Stimulated activated CD8-positive, alpha-beta memory T cell treated with anti-CD3 and anti-CD28 coated beads, Interleukin-4, amount 100 ng/mL, for 24 hours (primary cell): ENCODE data around the gene MAMDC2.

Source experiments
- DNase-seq: peaks from one replicate; pipeline ENCODE4 v3.0.0-alpha.2; 2020; ENCODE audit warnings: low read depth

The MAMDC2 gene, protein sequence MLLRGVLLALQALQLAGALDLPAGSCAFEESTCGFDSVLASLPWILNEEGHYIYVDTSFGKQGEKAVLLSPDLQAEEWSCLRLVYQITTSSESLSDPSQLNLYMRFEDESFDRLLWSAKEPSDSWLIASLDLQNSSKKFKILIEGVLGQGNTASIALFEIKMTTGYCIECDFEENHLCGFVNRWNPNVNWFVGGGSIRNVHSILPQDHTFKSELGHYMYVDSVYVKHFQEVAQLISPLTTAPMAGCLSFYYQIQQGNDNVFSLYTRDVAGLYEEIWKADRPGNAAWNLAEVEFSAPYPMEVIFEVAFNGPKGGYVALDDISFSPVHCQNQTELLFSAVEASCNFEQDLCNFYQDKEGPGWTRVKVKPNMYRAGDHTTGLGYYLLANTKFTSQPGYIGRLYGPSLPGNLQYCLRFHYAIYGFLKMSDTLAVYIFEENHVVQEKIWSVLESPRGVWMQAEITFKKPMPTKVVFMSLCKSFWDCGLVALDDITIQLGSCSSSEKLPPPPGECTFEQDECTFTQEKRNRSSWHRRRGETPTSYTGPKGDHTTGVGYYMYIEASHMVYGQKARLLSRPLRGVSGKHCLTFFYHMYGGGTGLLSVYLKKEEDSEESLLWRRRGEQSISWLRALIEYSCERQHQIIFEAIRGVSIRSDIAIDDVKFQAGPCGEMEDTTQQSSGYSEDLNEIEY

DNA sequence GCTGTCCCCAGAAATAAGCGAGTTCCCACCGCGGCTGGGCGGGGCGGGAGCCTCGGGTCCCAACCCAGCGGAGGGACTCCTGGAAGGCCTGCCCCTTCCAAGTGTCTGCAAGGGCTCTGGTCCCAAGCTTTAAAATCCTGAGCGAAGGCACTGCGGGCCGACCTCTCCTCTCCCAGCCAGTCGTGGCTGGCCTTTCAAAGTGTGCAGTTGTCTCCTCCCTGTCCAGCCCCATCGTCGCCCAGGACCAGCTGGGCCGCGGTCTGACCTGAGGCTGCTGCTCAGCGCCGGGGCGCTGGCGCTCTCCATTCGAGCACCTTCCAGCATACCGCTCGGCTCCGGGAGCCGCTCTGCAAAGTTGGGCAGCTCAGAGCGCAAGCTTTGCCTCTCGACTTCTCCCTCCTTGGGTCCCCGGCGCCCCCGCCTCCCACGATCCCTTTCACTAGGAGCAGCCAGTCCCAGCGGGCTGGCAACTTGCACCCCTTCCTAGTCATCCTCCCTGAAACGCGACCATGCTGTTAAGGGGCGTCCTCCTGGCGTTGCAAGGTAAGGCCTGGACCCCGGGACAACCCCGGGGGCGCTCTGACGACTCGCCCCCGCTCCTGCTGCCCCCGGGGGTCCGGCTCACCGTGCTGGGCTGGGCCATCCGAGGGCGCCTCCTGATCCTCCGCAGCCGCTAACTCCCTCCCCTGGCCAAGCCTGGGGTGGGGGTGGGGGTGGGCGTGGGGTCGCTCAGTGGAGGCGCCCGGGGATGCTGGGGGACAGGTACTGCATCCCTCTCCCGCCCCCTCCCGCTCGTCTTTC is at the start of gene MAMDC2:
Gene MAMDC2 (plus strand): TSS at position 160 of the 801 bp plus-strand sequence. CDS start 350 bp downstream, at position 510.
- no peak for DNase-seq

DNA sequence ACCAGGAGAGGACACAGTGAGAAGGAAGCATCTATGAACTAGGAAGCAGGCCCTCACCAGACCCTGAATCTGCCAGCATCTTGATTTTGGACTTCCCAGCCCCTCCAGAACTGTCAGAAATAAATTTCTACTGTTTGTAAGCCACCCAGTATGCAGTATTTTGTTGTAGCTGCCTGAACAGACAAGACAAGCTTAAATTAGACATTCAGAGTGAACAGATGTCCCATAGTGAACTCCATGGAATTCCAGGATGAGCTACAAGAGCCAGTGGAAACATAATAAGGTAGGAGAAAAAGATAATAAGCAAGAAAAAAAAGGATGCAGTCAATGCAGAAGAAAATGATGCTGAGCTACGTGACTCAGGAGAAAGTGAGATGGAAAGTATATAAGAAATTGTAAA is 47.8 kb upstream of the MAMDC2 start:
- no peak for DNase-seq

DNA sequence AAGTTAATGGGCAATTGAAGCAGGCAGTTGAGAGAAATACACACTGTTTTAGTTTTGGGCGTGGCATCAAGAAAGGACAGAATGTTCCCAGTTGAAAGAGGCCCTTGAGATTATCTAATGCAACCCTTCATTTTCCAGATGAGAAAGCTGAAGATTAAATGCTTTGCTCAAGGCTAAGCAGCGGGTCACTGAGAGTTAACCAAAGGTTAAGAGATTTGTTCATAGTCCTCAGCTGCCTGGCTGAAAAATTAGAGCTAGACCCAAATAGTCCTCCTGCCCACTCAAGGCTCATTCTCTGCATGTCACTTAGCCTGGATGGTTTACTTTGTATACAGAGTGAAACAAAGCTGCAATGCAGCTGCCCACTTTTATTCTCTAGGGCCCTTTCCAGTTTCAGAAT is 46.7 kb upstream of the MAMDC2 start:
- DNase-seq = no peak

DNA sequence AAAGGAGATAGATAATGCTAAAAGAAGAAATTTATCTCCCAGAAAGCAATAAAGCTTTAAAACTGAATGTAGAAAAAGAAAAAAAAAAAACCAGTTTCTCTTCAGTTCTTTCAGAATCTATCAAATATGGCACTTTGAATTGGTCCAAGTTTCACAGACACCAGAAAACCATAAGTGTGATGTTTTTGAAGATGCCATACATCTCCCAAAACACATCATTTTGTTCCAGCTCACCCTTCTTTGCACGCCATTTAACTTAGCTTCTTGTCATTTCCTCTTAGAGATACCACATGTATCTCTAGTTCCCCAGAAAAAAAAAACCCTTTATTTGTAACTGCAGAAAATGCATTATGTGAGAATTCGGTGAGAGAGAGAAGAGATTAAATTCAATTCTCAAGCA is 46.1 kb upstream of the MAMDC2 start:
- DNase-seq = no peak

DNA sequence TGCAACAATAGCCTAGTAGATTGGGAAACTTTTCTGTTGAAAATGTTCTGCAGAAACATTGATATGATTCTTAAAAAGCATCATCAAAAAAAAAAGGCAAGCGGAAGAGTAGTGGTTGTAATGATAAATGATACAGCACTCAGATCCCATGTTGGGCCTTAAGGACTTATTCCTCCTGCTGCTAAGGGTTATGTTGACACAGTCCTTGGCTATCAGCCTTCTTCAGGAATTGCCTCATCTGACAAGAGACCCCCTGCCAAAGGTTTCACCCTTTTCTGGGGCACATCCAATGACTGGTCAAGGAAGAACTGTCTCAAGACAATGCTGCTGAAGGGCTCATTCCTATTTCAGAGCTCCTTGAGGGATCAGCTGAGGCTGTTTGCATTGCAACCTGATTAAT is 44.3 kb upstream of the MAMDC2 start:
- DNase-seq = no peak

DNA sequence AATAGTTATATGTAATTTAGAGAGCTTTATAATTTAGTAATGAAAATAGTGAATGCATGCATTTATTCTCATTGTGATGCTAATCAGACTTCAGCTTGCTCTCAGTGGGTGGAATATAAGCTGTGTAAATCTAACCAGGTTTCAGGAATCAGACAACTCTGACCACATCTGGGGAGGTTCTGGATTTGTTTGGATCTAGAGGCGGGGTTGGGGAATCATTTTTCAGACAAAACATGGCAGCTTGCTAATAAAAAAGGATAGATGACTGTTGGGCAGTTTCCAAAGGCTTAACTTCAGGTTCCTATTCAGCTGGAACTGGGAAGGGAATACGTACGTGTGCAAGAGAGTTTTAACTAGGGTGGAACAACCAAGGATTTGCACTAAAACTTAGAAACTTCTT is 43.2 kb upstream of the MAMDC2 start:
- DNase-seq = no peak

DNA sequence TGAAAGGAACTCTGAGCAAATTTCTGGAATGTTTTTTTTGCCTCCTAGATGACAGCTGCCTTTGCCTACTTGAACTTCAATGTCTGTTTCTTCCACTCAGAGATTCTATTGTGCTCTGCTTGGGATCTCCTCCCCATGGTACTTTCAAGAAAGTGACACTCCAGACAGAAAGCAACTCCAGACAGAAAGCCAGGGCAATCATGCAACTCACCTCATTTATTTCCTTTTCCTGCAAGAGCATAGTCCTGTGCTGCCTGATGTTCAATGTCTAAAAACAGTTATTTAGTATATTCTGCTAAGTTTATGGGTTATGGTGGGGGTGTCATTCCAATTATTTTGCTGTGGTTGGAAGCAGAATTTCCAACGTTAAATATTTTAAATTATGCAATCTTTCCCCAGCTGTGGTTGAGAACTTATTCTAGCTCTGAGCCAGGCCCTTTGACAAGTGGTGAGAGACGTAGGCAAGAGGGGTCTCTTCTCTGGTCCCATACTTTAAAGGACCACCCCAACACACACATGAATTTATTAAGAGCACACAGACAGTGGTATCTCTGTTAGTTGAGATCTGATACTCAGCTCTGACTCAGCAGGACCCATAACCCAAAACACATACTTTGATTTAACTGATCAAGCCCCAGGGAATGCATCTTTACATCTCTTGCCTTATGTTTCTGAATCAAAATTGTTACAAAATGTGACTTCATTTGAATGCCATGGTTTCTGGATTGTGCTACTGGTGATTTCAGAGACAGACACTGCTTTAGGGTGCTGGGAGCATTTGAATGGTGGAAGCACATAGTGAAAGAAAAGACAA is 39.5 kb upstream of the MAMDC2 start:
- no peak for DNase-seq

DNA sequence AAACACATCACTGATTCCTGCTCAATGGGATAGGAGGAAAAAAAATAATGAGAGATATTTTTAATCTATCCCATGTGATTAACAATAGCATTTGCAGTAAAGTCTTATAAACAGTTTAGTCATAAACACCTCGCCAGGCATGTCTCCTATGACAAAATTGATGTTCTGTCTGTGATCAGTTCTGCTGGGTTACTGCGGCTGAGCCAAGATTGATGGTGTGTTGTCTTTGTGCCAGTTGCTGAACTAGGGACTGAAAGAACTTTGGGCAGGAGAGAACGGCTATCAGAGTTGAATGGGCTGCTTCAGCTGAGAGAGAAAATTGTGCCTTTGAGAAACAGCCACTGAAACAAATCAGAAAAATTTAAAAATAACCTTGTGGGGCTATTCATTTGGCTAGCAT is 37.3 kb upstream of the MAMDC2 start:
- no peak for DNase-seq

DNA sequence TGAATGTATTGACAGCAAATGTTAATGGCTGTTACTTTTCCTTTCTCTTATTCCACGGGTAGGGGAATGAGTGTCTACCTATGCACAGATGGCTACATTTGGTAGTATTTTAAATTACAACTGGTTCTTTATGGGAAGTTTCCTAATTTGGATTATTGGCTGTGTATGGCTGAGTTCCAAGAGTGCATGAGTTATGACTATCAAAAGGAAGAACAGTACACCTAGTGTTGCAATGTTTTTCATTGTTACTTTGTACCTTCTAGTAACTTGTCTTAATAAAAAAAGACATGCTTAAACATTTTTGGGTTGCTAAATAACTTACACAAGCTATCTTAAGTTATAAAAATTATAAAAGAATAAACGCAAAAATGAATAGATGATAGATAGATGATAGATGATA is 35.8 kb upstream of the MAMDC2 start:
- DNase-seq = no peak

DNA sequence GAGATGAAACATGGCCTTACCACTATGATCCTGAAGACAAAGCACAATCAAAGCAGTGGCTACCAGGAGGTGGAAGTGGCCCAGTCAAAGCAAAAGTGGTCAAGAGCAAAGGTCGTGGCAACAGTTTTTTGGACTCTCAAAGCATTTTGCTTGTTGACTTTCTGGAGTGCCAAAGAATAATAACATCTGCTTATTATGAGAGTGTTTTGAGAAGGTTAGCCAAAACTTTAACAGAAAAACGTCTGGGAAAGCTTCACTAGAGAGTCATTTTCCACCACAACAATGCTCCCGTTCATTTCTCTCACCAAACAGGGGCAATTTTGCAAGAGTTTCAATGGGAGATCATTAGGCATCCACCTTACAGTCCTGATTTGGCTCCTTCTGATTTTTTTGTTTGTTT is 33.6 kb upstream of the MAMDC2 start:
- no peak for DNase-seq

DNA sequence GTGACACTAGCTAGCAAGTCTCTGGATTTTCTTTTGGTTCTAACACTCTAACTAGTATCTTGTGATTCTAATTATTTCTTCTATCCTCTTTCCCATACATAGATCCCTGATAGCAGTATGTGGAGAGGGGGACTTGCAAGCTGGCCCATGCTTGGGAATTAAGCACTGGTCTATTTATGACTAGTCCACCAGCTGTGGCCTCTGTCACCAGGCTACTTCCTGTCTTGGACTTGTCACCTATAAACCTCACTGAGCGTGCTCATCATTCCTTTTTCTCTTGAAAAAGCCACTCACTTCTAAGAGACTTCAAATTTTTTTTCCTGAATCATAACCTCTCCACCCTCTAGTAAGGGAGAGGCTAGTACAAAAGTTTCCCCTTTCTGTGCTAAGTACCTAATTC is 32.3 kb upstream of the MAMDC2 start:
- no peak for DNase-seq

DNA sequence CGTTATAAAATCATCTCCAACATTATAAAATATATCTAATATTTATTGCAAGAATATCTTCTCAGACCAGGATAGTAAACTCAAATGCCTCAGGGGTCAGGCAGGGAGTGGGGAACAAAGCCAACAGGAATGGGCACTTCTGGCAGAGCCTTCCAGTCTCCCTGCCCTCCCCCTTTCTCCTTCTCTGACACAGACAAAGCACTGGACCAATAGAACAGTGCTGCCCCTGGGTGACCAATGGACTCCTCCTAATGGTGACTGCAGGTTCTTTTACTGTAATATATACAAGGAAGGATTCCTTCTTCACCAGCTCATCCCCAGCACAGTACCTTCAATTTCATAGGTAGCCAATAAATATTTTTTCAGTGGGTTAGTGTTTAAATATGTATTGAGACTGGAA is 31.1 kb upstream of the MAMDC2 start:
- DNase-seq = no peak

DNA sequence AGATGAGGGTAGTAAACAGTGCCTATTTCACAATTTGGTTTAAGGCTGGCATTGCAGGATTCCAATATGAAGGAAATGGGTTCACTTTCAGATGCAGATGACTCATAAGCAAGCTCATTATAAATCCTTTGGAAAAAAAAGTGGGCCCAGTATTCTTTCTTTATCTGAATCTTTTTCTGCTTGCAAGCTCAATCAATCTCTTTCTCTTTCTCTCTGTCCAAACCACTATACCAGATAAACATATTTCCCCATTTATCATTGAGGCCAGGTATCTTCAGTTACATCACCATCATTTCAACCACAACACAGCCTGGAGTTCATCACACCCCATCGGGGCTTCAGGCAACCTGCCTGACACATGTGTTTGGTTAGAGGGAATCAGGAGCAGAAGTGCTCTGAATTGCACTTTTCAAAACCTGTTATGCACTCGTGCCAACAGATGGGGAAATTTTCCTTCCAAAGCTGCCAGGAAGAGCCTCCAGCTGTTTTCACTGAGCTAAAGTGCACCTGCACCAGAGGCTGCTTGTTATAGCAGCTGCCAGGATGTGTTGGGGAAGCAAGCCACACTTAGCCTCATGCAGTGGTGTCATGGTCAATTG is 30.0 kb upstream of the MAMDC2 start:
- DNase-seq = no peak

DNA sequence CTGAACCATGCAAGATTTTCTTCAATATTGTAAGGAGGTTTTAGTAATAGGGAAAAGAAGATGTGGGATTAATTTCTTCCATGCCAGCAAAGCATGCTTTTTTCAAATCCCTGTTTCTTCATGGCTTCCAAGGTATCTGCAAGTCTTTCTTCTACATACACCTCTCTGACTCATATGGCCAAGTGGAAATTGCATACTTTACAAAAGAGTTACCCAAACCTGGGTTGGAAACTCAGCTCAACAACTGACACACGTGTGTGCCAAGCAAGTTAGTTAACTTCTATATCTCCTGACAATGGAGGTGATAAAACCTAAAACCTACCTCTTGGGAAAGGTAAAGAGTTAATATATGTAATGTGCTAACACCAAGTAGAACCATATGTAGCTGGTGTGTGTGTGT is 28.5 kb upstream of the MAMDC2 start:
- DNase-seq = no peak

DNA sequence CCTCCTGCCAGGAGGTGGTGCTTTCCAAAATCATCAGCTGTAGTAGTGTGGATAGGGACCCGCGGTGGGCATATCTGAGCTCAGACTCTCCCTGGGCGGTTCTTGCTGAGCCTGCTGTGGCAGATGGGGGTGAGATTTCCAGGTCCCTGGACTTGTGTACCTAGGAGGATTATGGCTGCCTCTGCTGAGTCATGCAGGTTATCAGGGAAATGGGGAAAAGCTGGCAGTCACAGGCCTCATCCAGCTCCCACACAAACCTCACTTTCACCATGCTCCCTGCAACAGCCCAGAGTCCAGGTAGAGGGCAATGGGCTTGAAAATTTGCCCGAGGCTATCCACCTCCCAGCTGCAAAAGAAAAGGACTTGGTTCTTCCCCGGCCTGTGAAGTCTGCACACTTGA is 23.4 kb upstream of the MAMDC2 start:
- no peak for DNase-seq

DNA sequence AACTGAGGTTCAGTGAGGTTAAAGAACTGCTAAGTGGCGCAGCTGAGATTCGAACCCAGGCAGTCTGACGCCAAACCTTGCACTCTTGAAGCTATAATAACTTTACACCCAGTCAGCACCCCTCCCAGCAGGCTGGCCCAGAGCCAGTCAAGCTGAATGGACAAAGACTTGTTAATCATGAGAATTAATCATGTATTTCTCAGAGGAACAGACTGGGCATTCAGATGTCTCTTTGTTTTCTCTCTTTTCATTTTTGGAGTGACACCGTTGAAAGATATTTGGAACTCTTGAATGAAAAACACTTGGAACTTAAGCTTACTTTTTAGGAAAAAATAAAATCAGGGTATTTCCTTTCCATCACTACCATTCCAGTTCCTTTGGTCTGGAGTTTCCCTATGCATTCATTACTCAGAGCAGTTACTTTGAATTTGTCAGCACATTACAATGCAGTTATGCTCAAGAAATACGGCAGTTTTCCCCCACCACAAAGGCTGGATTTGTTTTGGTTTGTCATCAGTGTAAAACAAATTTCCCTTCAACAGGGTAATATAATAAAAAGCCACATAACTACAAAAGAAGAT is 22.6 kb upstream of the MAMDC2 start:
- DNase-seq = no peak

DNA sequence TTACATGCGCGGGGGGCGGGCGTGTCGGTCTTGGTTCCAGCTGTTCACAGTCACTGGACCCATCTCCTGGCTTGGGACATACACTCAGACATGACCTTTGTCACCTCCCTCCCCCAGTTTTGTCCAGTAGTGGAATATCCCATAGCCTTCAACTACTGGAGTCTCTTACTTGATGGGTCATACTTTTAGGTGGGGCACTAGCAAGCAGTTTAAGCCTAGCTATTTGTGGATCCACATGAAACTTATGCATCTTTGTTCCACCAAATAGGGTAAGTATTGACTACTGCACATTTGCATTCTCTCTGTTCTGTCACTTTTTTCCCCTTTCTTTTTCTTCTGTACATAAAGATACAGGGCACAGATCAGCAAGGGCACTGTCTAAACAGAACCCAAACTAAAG is 15.4 kb upstream of the MAMDC2 start:
- DNase-seq = no peak

DNA sequence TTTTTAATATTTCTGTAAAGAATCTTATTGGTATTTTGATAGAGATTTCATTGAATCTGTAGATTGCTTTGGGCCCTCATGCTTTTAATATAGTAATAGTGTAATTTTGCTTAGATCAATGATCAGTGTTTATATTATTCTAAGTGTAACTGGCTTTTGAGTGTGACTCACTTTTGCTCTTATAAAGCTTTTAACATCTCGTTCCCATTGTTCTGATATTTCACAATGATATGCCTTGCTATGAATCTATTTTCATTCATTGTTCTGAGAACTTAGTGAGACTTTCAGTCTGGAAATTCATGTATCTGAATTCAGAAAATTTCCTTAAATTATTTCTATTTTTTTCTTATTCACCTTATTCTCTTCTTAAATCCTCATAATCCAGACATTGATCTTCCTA is 13.5 kb upstream of the MAMDC2 start:
- DNase-seq = no peak

DNA sequence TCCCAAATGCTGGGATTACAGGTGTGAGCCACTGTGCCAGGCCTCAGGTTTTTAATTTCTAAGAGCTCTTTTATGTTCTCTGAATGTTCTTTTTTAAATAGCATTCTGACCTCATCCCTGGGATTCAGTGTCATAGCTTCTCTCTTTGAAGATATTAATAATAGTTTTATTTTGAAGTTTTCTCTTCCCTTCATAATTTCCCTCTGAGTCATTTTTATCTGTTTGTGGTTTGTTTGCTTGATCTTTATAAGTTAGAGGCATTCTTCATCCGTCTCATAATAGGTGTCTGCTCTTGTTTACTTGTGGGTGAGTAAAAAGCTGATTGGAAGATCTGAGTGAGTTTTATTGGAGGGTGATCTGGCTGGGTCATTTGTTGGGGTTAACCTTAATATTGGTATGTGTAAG is 12.5 kb upstream of the MAMDC2 start:
- no peak for DNase-seq

DNA sequence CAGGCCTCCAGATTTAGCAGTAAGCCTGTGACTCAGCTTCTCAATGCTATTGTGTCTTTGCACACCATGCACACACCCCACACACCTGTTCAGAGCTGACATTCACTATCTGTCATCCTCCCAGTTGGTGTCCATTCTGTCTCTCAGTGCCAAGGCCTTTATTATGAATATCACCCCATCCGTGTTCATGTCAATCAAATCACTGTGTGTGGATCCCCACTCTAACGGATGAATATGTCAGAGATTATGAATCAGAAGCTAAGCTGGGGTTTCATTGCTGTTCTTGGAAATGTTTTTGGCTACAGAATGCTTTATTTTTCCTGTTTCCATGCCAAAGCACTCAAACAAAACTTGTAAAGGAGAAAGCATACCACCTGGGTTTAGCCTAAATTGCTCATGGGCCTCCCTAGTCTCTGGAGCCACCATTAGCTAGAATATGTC is 9.4 kb upstream of the MAMDC2 start:
- no peak for DNase-seq

DNA sequence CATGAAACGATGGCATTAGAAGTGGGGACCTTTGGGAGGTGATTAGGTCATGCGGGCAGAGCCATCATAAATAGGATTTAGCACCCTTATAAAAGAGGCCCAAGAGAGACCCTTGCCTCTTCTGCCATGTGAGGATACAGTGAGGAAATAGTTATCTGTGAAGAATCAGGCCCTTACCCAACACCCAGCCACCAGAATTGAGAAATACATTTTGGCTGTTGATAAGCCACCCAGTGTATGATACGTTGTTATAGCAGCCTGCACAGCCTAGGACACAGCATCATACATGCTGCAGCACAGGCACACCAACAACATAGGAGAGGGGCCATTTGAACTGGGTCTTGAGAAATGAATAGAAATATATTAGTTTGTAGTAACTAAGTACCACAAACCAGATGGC is 8.0 kb upstream of the MAMDC2 start:
- DNase-seq = no peak
